HG03457 (cell line): ENCODE measurements around the gene SLC25A26.
A peak's percentile ranks its signal among the peaks of the same experiment; 100 is the strongest.

Experiments
- ATAC-seq: cut with Tn5 transposase; IDR thresholded peaks from one replicate; pipeline ENCODE4 v1.9.1; 2021; ENCODE audit warnings: moderate number of reproducible peaks; ENCODE audit not compliant: unreplicated experiment

Gene SLC25A26

DNA sequence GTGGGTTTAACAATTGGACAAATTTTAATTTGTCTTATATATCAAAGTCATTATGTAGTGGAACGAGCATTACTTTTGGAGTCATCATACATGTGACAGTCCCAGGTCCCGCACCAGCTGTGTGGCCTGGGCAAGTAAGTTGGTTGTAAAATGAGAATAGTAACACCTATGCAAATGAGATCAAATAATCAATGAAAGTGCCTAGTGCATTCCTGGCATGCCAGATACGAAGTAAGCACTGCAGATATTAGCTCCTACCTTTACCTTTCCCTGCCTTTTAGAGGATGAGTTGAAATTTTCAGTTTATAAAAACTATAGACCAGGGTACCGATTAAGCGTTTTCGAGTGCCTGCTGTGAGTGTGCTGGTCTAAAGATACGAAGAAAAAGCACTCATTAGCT, 145.9 kb downstream of the SLC25A26 start:
- ATAC-seq: no peak

DNA sequence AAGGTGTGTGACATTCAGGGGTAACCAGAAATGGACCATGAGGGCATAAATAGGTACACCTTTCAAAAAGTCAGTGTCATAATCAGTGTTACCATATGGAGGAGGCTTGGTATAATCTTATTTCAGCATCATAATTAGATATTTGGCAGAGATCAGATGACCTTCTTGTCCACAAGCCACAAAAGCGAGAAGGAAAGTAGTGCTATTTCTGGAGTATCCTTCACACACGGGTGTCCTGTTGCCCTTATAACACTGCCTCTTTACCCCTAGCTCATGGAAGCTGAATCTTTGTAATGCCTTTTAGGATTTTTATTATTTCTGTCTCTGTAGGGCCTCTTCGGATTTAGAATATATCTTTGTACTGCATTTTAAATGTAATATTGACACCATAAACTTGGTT, 147.2 kb downstream of the SLC25A26 start:
- no peak for ATAC-seq

DNA sequence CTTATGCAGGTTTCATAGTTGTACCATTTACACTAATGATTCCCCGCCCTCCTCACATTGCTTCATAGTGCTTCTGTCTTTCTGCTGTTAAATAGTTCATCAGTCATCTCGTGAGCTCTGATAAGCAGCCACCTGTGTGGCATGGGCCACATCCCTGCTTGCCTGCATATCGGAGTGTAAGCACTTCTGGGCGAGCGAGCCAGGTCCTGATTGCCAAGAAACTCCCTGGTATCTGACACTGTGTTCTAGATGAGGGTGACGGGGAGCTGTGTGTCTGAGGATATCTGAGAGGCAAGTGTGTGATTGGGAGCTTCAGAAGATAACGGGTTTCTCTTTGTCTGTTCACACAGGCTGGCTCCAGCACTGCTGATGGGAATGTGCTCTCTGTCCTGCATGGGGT, 149.4 kb downstream of the SLC25A26 start:
- ATAC-seq: no peak

DNA sequence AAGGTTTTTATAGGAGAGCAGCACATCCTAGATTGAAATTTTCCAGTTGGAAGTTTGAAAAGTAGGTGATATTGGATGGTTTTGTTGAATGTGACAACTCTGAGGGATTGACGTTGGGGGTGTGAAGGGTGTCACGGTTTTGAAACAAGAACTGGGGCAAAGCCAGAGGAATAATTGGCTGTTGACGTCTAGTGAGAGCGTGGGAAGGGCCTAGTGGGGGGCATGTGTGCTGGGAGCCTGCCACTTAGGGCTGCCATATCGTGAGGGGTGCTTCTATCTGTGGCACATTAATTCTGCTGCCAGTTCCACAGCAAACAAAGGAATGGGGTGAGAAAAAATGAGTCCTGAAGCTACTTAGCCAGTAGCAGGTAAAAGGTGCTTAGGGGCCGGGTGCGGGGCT, 150.6 kb downstream of the SLC25A26 start:
- no peak for ATAC-seq

DNA sequence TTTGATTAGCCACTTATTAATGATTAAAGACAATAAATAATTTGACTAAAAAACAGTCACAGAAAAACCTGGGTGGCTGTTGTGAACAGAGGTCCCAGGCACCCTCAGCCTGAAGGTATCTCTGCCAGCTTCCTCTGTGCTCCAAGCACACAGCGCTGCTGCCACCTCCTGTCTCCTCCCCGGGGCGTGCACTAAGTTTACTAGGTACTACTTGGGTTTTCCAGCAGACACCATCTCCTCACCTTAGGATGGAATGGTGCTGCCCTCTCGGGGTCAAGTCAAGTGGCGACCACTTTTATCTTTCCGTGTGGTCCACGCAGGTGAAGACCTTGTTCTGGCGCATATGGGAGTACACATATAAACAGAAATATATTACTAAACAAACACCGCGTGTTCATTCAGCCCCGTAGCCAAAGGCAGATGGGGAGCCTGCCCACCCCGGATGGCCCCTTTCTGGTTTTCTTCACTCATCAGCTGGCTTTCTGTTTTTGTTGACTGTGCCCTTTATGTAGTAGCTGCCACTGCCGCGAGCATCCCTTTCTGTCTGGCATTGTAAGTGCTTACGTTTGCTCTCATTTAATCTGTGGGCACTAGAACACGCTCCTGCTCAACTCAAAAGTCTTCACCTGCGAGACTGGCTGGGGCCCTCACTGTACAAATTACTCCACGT, 152.0 kb downstream of the SLC25A26 start:
- no peak for ATAC-seq

DNA sequence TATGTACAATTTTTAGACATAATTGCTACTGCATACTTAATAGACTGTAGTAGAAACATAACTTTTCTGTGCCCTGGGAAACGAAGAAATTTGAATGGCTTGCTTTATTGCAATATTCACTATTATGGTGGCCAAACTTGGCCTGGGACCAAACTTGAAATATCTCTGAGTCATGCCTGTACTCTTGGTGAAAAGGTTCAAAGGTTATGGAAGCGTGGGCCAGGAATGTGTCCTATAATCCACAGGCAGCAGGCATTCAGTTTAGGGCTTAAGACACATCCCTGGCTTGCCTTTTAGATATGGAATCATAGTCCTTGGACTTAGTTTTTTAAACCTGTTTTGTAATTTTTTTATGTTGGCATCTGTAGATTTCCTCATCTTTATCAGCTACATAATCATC, 155.8 kb downstream of the SLC25A26 start:
- no peak for ATAC-seq

DNA sequence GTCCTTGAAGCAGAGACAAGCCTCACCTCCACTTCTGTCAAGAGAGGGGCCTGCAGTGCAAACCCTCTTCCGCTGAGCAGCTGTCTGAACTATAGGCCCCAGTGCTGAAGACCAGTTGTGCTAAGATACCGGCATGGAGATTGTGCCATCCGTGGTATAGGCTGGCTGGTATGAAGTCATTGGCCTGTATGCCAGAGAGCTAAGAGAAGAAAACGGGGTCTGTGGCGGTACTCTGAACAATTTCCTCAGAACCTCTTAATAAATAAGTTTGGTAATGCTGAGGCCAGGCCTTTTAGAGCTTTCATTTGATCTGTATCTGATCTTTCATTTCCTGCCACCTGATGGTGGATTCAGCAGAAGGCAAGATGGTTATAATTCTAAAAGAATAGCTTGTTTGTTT, 157.0 kb downstream of the SLC25A26 start:
- no peak for ATAC-seq

DNA sequence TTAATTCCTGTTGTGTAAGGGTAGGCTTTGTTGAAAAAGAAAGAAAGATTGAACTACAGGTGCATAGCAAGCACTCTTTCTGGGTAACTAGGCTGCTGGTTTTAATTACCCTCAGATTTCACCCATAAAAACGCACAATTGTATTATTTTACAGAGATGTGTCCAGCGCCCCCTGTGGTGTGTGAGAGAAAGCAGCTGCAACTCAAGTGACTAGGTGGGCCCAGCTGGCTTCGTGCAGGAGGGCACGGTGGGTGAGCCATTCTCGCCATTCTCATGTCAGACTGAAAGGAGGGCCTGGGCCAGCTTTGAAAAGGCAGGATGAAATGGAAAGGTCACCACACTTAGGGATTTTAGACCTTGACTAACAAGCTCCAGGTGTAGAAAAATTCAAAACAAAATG, 157.5 kb downstream of the SLC25A26 start:
- ATAC-seq: no peak

DNA sequence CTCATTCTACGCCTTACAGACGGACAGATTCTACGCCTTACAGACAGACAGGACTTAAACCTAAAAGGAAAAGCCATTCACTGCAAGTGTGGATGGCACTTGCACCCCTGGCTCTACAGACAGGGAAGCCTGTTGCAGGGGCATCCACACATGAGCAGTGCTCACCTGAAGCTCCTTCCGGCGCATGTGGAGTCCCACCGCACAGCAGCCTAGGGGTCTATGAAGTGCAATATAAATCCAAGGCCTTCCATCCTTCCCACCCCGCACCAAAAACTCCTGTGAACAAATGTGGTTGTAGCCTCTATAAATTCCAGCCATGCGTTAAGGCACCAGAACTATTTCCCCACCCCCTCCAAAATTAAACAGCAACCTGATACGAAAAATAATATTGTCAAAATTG, 158.8 kb downstream of the SLC25A26 start:
- ATAC-seq: no peak

DNA sequence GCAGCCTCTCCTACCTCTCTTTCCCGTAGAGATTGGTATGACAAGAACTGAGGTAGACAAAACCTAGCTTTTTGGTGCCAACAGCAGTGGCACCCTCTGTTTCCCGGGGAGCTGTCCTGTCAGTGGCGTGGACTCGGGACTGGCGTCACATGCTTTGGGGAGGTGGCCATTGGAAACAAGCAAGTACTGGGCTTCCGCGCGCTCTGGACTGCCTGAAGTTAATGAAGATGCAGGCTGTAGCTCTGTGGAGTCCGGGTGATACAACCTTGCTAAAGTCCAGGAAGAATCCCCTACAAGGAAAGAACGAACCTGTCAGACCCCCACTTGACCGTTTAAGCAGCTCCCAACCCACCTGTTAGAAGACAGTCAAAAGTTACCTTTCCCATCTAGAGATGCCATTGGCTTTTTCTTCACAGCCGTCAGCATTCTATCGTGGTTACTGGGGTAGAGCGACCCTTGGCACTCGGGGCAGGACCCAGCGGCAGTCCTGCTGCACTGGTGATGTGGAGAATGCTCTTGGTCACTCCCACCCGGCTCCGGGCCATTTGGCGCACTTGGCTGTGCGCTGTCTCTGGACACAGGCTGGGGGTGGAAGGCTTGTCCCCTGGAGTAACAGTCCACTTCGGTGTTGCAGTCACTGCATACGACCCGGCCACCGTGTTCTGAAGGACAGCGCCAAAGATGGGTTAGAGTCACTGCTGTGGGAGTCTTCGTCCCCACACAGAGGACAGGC, 159.6 kb downstream of the SLC25A26 start:
- ATAC-seq: no peak

DNA sequence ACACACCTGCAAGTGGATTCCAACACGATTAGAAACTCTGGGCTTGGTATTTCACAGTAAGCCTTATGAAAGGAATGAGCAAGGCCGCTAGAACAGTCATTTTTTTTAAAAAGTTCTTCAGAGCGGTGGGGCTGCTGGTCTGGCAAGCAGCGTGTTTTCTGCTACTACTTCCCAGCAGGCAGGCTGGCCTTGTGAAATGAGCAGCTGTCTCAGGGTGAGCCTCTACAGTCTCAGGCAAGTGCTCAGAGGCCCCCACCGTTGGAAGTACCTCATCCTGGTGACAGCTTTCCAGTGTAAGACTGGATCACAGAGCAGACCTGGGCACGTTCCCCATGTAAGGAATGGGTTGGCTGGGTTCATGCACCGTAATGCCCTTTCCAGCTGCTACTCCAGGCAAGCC, 160.8 kb downstream of the SLC25A26 start:
- no peak for ATAC-seq

DNA sequence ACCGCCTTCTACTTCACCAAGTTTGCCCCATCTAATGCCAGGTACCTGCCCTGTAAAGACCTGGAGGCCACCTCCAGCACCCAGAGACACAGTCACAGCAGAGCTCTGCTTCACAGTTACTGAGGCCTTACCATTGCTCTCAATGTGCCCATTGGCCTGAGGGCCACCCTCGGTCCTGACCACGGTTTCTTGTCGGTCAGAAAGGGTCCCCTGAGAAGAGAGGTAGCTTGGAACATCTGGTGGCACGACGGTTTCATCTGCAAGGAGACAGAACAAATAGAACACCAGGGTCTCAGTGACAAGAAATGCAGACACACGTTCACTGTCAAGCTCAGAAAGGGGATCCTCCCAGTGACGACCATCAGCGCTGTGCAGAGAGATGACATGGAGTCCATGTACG, 161.3 kb downstream of the SLC25A26 start:
- no peak for ATAC-seq

DNA sequence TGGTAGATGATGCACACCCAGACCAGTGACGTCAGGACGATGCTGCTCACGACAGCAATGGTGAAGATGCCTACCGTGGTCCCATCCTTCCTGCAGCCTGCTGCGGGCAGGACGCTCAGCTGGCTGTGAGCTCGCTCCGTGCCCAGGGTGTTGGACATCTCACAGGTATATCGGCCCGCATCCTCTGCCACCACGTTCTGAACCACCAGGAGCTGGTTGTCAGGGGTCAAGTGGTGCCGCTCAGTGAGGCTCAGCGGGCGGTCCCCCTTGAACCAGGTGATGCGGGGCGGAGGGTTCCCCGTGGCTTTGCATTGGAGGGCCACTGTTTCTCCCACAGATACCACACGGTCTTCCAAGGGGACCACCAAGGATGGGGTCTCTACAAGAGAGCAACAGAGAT, 162.2 kb downstream of the SLC25A26 start:
- no peak for ATAC-seq

DNA sequence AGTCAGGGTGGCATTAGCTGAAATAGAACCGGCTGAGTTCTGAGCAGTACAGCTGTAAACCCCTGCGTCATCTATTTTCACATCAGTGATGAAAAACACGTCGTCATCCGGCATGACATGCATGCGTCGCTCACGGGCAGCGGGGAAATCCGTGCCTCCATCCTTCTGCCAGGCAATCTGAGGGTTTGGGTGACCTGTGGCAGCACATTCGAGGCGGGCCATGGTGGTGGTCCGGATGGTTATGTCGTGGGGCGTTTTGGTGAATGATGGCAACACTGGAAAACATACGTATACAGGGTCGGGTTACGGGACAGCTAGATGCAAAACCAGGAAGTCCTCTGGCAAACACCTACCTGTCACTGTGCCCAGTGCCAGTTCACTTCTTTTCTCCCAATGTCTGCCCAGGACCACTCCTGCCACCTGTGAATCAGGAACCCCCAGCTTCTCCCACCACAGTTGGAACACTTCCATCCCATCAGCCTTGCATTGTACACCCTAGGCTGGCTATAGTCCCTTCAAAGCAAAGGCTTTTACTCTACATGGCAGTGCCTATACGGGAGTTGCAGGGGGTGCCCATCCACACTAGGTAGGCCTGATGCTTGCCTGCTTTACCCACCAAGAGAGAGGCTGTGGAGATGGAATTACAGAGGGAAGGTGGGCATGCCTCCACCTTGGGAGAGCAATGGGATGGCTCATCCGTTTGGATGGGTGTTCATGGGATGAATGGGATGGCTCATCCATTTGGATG, 163.4 kb downstream of the SLC25A26 start:
- ATAC-seq: no peak

DNA sequence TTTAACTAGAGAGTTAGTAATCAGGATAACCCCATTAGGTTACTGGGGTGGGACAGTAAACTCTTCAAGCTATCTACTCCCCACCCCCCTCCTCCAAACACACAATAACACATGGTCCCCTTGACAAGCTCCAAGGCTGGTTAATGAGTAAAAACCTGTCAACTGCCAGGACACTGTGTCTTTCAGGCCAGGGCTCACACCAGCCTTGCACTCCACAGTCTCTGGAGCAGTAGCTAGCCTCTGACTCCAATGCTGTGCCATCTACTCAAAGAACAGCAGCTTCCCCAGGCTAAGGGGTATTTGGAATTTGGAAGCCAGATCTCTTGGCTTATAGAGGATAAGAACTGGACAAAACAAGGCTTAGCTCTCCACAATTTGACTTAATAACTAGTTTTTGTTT, 164.3 kb downstream of the SLC25A26 start:
- ATAC-seq: no peak

DNA sequence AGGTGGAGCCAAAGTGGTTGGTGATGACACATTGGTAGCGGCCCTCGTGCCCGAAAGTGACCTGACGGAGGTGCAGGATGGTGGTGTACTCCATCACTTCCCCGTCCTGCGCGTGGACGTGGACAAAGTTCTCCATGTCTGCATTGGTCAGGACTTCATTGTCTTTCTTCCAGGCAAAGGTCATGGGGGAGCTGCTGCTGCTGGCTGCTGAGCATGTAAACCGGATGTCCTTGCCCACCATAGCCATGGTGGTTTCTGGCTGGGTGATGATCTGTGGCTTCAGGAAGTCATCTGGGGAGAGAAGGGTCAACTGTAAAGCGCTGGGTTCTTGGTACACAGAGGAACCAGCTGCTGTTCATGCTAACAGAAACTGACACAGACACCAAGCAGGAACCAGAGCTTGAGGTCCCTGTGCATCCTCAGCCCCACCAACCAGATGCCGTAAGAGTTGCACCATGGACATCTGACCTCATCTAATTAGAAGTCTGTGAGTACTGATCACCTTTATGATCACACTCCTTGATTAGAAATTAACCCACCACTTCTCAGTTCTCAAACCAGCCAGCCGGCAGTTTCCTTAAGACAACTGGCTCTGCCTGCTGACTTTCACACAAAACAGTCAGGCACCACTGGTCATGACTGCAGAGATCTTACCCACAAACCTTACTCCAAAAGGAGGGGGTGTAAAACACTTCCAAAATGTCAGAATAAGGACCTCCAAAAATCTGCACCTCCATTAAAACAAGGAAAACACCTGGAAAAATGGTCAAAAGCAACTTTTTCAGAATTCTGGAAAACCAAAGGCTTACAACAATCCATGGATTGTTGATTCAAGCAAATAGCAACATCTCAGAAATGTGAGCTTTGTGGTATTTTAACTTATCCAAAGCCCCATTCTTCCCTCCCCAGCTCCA, 165.5 kb downstream of the SLC25A26 start:
- peak; percentile 85 for ATAC-seq

DNA sequence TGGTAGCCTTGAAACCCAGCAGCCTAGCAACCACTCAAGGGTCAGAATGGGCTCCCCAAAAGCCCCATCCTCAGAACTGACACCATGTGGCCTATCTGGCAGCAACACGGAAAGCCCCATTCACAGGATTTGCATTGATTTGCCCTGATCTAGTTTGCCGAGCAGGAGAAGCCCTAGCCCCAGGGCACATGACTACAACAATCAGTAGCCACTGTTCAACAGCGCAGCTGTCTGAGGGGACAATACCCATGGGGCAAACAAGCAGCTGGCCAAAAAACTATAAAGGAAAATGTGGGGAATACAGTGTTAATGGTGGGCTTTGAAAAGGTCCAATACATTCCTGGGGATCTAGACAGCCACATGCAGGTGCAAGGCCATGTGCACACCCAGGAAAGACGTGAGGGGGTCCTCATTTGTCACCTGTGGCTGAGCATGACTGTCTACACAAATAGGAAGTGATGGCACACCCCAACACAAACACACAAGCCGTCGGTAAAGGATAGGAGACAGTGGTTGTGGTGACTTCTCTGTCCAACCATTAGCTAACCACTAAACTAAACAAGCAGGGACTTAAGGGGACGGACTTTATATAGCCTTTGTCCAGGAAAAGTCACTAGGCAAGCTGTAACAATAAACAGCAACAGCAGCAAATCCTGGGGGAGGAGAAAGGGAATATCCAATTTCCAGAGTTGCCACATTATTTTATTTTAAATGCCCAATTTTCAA, 166.3 kb downstream of the SLC25A26 start:
- peak; percentile 36 for ATAC-seq

DNA sequence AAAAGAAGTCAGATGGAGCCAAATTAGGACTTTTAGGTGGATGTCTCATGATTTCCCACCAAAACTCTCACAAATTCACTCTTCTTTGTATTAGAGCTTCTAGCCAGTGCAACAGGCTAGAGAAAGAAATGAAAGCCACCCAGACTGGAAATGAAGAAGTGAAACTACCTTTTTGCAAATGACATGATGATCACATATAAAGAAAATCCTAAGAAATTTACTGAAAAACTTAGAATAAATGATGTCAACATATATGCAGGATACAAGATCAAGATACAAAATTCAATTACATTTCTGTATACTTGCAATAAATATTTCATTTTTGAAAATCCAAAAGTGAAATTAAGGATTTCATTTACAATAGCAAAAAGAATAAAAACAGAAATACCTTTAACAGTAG, 169.2 kb downstream of the SLC25A26 start:
- no peak for ATAC-seq

DNA sequence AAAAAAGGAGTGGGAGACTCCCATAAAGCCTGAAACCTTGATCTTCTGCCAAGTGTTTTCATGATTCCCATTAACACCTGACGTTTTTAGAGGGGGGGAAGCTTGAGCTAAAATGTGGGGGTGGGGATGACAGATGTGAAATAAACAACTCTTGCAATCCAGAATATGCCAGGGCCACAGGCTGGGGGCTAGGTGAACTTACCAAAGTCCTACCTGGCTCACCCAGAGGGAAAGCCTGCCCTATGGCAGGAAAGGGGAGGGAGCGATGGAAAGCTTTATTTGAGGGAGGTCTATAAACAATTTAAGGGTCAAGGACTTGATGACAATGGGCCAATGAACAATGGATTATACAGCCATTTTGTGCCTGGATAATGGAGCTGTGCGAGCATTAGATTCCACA, 171.7 kb downstream of the SLC25A26 start:
- no peak for ATAC-seq

DNA sequence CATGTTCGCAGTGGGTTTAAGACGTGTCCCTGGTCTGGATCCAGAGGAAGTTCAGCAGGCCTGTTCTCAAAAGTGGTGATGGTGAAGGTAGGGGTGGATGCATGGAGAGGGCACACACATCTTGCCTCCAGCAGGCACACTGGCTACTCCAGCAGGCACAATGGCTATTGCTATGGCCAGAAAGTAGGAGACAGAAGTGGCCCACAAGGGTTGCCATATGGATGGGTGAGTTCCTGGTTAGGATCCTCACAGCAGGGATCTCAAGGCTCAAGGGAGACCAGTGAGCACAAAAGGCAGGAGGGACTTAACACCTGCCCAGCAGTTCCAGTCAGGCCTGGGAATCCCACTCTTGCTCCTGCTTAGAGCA, 172.1 kb downstream of the SLC25A26 start:
- no peak for ATAC-seq
